ENCODE data around the gene CEACAM5. TPM values are rescaled to one million over a fixed set of nuclear protein-coding genes. Genes with fewer than 3 reads are reported as not detected.
A peak's percentile ranks its signal among the peaks of the same experiment; 100 is the strongest.

Gene CEACAM5
- total RNA-seq, 4 donors from 2014 or later = 0.83 to 2.2 TPM; not detected in 2

DNA sequence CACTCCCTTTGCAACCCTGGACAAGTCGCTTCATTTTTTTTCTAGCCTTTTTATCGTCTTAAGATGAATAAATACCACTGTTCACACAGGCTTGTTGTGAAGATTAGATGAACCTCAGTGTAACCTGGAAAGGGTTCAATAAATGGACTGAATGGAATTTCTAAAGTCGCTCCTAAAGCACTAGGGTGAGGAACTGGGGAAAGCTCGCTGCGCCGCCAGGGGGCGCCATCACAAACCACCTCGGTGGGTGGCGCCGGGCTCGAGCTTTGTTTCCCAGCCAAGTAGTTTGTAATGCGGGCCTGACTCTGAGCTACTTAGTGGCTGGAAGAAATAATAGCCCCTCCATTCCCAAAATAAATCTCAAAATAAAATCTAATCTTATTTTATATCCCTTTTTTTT lies 44.7 kb downstream of the CEACAM5 start:
- TF ChIP-seq POLR2A (IDR thresholded peaks at IDR 0.05; ENCODE audit: low read depth) (no peak), EP300 (IDR thresholded peaks at IDR 0.05) (no peak), POLR2AphosphoS5 (IDR thresholded peaks at IDR 0.05) (no peak)
- TF ChIP-seq, protein P1, sequence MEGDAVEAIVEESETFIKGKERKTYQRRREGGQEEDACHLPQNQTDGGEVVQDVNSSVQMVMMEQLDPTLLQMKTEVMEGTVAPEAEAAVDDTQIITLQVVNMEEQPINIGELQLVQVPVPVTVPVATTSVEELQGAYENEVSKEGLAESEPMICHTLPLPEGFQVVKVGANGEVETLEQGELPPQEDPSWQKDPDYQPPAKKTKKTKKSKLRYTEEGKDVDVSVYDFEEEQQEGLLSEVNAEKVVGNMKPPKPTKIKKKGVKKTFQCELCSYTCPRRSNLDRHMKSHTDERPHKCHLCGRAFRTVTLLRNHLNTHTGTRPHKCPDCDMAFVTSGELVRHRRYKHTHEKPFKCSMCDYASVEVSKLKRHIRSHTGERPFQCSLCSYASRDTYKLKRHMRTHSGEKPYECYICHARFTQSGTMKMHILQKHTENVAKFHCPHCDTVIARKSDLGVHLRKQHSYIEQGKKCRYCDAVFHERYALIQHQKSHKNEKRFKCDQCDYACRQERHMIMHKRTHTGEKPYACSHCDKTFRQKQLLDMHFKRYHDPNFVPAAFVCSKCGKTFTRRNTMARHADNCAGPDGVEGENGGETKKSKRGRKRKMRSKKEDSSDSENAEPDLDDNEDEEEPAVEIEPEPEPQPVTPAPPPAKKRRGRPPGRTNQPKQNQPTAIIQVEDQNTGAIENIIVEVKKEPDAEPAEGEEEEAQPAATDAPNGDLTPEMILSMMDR (IDR thresholded peaks at IDR 0.05) = peak; percentile 53 to 62 (median 56)
- no peak for DNase-seq (ENCODE audit: extremely low spot score)
- WGBS = 8% methylated on average over 12 of the region's 12 CpGs
- Histone ChIP-seq H3K27me3 (no peaks in the 10 kb centered on the region), H3K36me3 (no peaks in the 10 kb centered on the region), H3K27ac (replicated peaks in 1 of 4) (no peak overlapping the region), H3K4me1 (peaks cover 0 to 9% (median 4%) of the 10 kb centered on the region in 4 donors), H3K9me3 (no peaks in the 10 kb centered on the region), H3K4me3 (no peak overlapping the region)
- intact Hi-C loops (cut with DNase I) = no loop called here

DNA sequence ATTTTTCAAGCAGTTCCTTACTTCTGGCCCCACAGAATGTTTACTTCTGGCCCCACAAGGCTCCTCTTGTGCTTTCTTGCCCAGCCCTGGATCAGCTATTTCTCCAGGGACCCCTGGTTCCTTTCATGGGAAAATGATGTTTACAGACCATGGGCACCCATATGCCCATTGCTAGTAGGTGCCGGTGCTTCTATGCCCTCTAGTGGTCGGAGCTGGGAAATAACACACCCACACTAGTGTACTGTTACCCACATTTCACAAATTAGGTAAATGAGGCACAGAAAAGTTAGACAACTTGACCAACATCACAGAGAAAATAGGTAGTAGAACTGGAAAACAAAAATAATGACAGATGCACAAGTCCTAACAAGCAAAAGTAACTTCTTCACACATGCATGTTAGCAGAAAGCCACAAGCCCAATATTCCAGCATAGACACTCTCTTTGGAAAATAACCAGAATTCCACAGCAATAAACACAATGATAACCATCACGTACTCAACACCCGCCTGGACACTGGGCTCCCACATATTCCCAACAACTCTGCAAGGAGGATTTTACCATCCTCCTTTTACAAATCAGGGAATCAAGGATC lies 45.6 kb downstream of the CEACAM5 start:
- TF ChIP-seq EP300 (IDR thresholded peaks at IDR 0.05) (no peak), POLR2A (IDR thresholded peaks at IDR 0.05; ENCODE audit: low read depth) (no peak), POLR2AphosphoS5 (IDR thresholded peaks at IDR 0.05) (no peak)
- TF ChIP-seq, protein P1 (IDR thresholded peaks at IDR 0.05) = peak; percentile 51 to 73 (median 51)
- Histone ChIP-seq H3K27me3 (no peaks in the 10 kb centered on the region), H3K9me3 (no peaks in the 10 kb centered on the region), H3K4me1 (peaks cover 0 to 9% (median 4%) of the 10 kb centered on the region in 4 donors), H3K27ac (replicated peaks in 1 of 4) (no peak overlapping the region), H3K36me3 (no peaks in the 10 kb centered on the region), H3K4me3 (no peak overlapping the region)
- 14% methylated on average over 4 of the region's 4 CpGs for WGBS
- intact Hi-C loops (cut with DNase I) = no loop called here
- DNase-seq (ENCODE audit: extremely low spot score) = no peak

DNA sequence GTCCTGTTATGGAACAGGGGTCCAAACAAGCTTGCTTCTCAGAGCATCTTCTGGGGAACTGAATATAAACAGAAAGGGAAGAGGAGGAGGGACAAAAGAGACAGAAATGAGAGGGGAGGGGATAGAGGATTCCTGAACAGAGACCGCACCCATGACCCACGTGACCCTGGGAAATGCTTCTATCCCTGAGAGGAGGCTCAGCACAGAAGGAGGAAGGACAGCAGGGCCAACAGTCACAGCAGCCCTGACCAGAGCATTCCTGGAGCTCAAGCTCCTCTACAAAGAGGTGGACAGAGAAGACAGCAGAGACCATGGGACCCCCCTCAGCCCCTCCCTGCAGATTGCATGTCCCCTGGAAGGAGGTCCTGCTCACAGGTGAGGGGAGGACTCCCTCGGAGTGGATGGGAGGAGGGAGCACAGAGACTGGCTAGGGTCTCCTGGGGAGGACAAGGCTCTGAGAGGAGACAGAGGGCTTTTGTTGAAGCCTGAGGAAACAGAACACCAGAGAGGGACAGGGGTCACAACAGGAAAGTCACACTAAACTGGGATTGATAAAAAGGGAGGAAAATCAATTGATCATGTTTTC lies 47.0 kb downstream of the CEACAM5 start, which contains the start of gene CEACAM6:
CEACAM6 (plus strand) TSS at position 203 of the 586 bp plus-strand sequence; CDS start at position 312, 109 bp downstream.
- DNase-seq (ENCODE audit: extremely low spot score) = no peak
- no peaks in the 10 kb centered on the region for H3K9me3 ChIP-seq
- peaks cover 0 to 7% (median 0%) of the 10 kb centered on the region in 4 donors for H3K27me3 ChIP-seq
- H3K36me3 ChIP-seq = no peaks in the 10 kb centered on the region
- no peak within 1 kb of the TSS for H3K27ac ChIP-seq (replicated peaks in 1 of 4)
- H3K4me3 ChIP-seq = no peak within 1 kb of the TSS
- intact Hi-C loops (cut with DNase I) = no loop called here
- TF ChIP-seq POLR2AphosphoS5 (IDR thresholded peaks at IDR 0.05) (no peak), POLR2A (IDR thresholded peaks at IDR 0.05; ENCODE audit: low read depth) (no peak)
- TF ChIP-seq, protein P1 (IDR thresholded peaks at IDR 0.05) = no peak
- H3K4me1 ChIP-seq = peaks cover 0 to 8% (median 4%) of the 10 kb centered on the region in 4 donors
- WGBS = 40% methylated on average over 3 of the region's 3 CpGs

DNA sequence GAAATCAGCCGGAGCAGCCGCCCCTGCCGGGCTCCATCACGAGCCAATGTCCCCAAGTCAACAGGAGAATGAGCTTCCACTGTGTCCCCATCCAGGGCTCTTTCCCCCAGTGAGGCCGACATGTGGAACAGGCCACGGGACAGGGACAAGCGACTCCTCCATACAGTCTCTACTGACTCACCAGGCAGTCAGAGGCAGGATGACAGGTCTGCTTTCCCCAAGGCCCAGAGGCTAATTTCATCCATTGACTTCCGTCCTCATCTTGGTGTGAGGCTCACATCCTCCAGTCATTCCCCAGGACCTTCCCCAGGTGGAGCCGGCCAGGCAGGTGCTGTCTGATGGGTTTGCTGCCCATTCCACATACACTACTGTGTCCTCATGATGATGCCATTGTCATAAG lies 50.4 kb downstream of the CEACAM5 start:
- Histone ChIP-seq H3K9me3 (no peaks in the 10 kb centered on the region), H3K4me1 (no peaks in the 10 kb centered on the region), H3K27me3 (peaks cover 0 to 39% (median 2%) of the 10 kb centered on the region in 4 donors), H3K36me3 (no peaks in the 10 kb centered on the region), H3K4me3 (no peak overlapping the region), H3K27ac (replicated peaks in 1 of 4) (no peak overlapping the region)
- DNase-seq (ENCODE audit: extremely low spot score) = no peak
- WGBS = 58% methylated on average over 9 of the region's 9 CpGs
- TF ChIP-seq EP300 (IDR thresholded peaks at IDR 0.05) (no peak), POLR2AphosphoS5 (IDR thresholded peaks at IDR 0.05) (no peak), POLR2A (IDR thresholded peaks at IDR 0.05; ENCODE audit: low read depth) (no peak)
- TF ChIP-seq, protein P1 (IDR thresholded peaks at IDR 0.05) = no peak
- intact Hi-C loops (cut with DNase I) = no loop called here

All from esophagus muscularis mucosa (tissue), 4 donors.